GM21526 (cell line): ENCODE measurements around the gene IL1RAPL1.

Source experiments
- ATAC-seq: cut with Tn5 transposase; IDR thresholded peaks from one replicate; pipeline ENCODE4 v1.9.1; 2021; ENCODE audit warnings: moderate library complexity; ENCODE audit not compliant: unreplicated experiment, low FRiP score

Gene IL1RAPL1

DNA sequence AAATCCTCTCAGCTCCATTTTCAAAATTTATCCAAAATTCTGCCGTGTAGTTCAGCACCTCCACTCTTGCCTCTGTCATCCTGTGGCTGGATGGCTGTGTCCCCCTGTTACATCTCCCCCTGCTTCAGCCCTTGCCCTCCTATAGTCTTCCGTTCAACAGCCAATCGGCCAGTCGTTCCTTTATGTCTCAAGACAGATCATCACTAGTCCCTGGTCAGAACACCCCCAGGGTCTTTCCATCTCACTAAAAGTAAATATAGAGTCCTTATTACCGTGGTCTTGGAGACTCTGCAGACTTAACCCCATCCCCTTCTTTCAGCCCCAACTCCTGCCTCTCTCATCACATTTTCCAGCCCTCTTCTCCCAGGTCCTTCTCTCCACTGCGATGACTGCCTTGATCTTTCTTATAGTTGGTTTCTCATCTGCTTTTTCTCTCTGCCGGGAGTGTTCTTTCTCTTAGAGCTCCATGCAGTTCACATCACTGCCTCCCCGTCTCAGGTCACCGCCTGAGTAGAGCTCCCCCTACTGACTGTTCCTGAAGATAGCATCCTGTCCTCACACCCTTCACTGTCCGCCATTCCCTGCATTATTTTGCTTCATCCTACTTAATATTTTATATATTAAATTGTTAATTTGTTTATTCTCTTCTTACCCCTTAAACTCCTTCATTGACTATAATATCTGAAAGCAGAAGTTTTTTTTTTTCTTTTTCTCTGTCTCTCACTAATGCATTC lies 891.3 kb downstream of the IL1RAPL1 start:
- peak; percentile 92 for ATAC-seq

GRCh38 chrX:29487214-29487613 lies 900.0 kb downstream of the IL1RAPL1 start:
- ATAC-seq, result no peak

DNA sequence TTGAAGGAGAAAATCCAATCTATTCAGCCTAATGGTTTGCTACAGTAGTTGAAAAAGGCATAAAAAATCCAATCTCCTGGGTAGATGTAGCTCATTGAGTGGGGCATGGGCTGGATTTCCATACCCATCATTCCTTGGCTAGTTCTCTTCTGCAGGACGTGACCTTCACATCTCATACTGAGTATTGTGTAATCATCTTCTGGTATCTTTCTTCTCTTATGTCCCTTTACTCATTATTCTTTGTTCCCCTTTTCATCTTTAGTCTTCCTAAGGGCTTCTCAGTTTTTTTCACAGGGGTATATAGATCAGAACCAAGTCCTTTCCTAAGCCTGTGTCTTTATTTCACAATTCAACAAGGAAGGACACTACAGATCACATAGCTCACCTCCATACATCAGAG lies 900.5 kb downstream of the IL1RAPL1 start:
- peak; percentile 46 for ATAC-seq

DNA sequence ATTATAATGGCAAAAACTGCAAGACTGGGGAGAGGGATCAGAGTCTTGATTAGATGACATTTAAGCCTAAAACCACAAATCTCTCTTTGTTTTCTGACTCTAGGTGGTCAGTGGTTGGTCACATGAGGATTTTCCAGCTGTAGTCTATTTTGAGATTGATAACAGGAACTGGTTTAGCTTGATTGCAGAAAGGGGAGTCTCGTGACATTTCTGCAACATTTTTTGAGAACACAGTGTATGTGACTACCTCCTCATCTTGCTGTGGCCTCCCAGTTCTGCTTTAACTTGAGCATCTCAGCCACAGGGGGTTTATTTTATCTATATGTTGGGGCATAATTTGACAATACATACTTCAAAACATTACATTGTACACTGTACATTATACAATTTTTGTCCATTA lies 901.7 kb downstream of the IL1RAPL1 start:
- peak; percentile 45 for ATAC-seq

GRCh38 chrX:29490606-29491005 lies 903.4 kb downstream of the IL1RAPL1 start:
- no peak for ATAC-seq

- ATAC-seq, result no peak
Observed at GRCh38 chrX:29491659-29492058, 904.4 kb downstream of the IL1RAPL1 start.

DNA sequence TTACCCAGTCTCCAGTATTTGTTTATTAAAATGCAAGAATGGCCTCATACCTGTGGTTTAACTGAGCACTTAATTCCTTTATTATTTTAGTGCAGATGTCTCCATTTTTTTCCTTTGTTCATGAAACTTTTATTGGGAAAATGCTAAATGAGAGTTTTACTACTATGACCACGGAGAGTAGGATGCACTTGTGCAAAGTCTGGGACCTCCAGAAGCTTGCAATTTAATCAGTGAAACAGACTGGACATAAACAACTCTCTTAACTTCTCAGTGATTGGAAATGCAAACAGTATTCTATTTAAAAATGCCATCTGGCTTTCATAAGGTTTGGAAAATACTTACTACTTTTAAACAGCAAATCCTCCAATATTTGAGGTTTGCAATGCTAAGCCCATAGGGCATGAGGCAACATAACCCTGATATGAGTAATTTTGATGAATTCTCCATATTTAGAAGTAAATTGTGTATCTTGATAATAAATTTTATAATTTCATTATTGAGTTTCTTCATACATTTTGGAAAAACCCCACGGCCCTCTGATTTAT lies 909.5 kb downstream of the IL1RAPL1 start:
- ATAC-seq, result no peak

GRCh38 chrX:29506729-29507128 lies 919.5 kb downstream of the IL1RAPL1 start:
- ATAC-seq, result no peak

- ATAC-seq, result no peak
Observed at GRCh38 chrX:29518100-29518499, 930.9 kb downstream of the IL1RAPL1 start.

DNA sequence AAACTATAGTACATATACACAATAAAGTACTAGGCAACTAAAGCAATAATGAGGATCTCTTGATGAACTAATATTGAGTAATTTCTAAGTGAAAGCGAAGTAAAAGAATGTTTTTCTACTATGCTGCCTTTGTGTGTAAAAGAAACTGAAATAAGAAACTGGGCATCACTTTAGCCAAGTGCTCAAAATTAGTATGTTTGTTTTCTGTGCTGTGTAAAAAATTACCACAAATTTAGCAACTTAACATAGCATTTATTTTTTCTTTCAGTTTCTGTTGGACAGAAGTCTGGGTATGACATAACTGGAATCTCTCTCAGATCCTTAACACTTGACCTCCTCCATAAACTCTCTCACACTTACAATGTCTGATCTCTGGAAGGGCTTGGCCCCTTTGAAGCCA lies 941.0 kb downstream of the IL1RAPL1 start:
- ATAC-seq, result peak; percentile 69

GRCh38 chrX:29530501-29530900 lies 943.3 kb downstream of the IL1RAPL1 start:
- no peak for ATAC-seq

DNA sequence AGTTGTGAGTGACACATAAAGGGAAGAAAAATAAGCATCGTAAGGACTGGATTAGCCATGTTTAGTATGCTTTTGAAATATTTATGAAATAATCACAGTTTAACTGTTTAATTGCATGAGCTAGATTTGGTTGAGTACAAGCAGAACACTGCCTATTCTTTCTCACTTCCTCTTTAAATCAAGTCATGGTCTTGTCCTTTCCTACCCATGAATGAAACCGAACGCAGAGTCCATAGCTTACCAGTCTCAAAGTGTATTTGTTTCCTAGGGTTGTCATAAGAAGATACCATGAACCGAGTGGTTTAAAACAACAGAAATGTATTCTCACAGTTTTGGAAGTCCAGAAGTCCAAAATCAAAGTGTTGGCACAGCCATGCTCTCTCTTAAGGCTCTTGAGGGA lies 944.1 kb downstream of the IL1RAPL1 start:
- ATAC-seq, result peak; percentile 88

DNA sequence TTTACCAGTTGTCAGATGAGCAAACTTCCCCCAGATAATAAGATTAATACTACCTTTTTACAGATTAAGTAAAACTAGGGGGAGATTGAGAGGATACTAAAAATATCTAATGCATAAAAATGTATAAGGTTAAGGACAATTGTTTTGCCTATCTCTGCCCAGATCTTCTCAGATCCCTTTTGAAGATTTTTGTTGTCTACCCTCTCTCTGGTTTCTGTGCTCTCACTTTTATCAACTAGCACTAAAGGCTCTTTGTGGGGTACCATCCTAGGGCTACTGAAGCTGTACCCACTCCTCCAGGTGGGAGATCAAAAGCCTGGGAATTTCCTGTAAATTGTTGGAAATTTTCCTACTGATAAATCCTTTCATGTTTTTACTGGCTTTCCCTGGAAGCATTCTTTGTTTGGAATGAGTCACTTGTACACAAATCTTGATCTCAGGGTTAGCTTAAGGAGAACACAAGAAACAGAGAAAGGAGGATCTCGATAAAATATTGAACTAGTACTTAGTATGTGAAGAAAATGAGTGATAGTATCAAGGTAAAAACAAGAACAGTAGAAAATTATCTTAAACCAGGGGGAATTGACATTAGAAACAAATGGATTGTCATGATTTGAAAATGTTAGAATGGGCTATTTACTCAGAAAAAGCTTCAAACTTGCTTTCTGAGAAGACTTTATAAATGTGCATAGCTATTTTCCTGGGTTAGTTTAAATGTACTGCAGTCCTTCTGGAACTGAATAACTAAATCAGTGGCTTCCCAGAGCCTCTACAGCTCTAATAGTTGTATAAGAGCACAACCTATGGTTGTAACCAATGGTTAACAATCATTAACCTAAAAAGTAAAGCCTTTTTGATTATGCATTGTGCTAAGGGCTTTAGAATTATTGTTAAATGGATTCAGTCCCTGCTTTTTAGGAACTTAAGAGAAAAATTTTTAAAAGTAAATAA lies 948.2 kb downstream of the IL1RAPL1 start:
- ATAC-seq, result no peak

DNA sequence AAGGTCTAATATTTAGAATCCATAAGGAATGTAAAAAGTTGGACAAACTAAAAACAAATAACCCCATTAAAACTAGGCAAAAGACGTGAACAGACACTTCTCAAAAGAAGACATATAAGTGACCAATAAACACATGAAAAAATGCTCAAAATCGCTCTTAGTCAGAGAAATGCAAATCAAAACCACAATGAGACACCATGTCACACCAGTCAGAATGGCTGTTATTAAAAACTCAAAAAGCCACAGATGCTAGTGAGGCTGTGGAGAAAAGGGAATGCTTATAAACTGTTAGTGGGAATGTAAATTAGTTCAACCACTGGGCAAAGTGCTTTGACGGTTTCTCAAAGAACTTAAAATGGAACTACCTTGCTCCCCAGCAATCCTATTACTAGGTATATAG lies 953.8 kb downstream of the IL1RAPL1 start:
- no peak for ATAC-seq

DNA sequence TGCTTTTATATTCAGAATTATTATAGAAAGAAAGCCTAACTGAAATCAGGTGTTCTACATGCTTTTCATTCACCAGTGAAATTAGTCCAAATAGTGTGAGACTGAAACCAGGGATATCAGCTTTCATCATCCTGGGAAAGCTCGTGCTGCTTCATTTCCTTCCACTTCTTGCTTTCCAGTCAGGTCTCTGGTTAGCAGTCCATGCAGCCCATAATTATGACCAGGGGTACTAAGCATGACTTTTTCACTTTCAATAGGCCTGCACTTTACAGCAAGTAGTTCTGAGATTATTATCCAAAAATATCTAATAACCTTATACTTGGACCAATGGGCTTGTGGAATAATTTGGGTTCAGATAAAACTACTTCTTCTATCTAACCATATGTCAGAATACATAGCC lies 954.9 kb downstream of the IL1RAPL1 start:
- ATAC-seq, result no peak

GRCh38 chrX:29545878-29546277 lies 958.6 kb downstream of the IL1RAPL1 start:
- ATAC-seq, result no peak

DNA sequence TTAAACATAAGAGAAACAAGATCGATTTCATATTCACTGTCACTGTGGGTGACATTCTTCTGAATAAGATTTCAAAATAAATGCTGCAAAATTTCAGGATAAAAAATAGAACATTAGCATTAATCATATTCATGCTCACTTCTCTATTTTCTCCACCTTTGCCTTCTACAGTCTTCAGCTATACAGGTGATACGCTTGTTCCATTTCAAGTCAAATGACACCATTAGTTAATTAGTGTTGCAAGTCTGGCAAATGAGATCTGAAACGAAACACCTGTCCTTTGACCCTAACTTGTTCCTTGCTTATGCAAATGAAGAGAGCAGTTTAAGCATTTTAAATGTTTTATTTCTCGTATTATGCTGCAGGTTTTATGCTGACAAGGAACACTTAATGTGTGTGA lies 960.6 kb downstream of the IL1RAPL1 start:
- ATAC-seq, result no peak

GRCh38 chrX:29553542-29553941 lies 966.3 kb downstream of the IL1RAPL1 start:
- no peak for ATAC-seq

DNA sequence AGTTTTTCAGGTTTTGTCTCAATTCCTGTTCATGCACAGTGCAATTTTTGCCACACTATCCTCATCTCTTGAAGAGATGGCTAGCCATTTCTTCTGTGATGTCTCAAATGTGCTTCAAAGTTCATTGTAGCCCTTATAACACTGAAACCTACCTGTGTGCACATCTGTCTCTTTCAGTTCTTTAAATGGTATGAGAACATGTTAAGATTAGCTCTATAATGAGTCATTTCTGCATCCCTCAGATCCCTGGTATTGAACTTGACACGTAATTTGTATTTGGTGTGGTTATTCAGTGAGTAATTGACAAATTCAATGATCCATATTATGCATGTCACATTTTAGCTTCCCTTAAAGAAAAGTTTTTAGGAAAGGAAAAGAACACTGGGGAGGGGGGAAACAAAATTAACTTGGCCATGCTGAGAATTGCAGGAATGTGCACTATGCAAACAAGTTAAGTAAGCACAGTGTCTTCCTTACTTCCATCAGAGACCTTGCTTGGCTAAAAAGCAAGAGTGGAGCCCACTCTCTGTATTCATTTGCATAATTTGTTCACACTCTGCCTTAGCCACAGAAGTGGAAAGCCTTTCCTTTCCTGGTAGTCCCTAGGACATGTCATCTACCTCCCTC lies 968.3 kb downstream of the IL1RAPL1 start:
- peak; percentile 98 for ATAC-seq

- ATAC-seq, result no peak
Observed at GRCh38 chrX:29560065-29560464, 972.8 kb downstream of the IL1RAPL1 start.

- ATAC-seq, result no peak
Observed at GRCh38 chrX:29561417-29561816, 974.2 kb downstream of the IL1RAPL1 start.
